HG03025 (cell line): ENCODE data around the gene CD1C.
"Not testable (repeated sequence)": the region's sequence is repeated elsewhere in the genome, so short reads cannot be mapped to it uniquely, and the experiment has no call there.

Experiments used
- ATAC-seq: cut with Tn5 transposase; IDR thresholded peaks from one replicate; pipeline ENCODE4 v1.9.1; 2021; ENCODE audit warnings: mild to moderate bottlenecking, moderate library complexity; ENCODE audit not compliant: unreplicated experiment, low FRiP score

Gene CD1C

GRCh38 chr1:158327481-158327880 is 37.8 kb downstream of the CD1C start:
- no peak for ATAC-seq

GRCh38 chr1:158328426-158328825 is 38.7 kb downstream of the CD1C start:
- ATAC-seq = no peak

- ATAC-seq = no peak
These were observed 39.6 kb downstream of the CD1C start for GRCh38 chr1:158329300-158329699.

GRCh38 chr1:158329733-158330132 is 40.0 kb downstream of the CD1C start:
- ATAC-seq = no peak

- no peak for ATAC-seq
These were observed 40.8 kb downstream of the CD1C start for GRCh38 chr1:158330391-158331105.

GRCh38 chr1:158331106-158331425 is 41.3 kb downstream of the CD1C start:
- ATAC-seq = no peak

- ATAC-seq = no peak
These were observed 41.9 kb downstream of the CD1C start, which contains the start of gene CD1B for GRCh38 chr1:158331481-158332150. Gene CD1B, minus strand, starts transcription at chr1:158331531. Its CDS starts 108 bp downstream, at chr1:158331423.

- no peak for ATAC-seq
These were observed 43.9 kb downstream of the CD1C start for GRCh38 chr1:158333405-158334155.

GRCh38 chr1:158334526-158335212 is 44.9 kb downstream of the CD1C start:
- no peak for ATAC-seq

- no peak for ATAC-seq
These were observed 45.5 kb downstream of the CD1C start for GRCh38 chr1:158335213-158335532.

- ATAC-seq = not testable (repeated sequence)
These were observed 46.7 kb downstream of the CD1C start for GRCh38 chr1:158336413-158336812.
